Right kidney (tissue), 9 donors: Measurements from ENCODE around the gene TFDP1.

ENCODE experiments used
- DNase-seq: peaks from one replicate; pipeline ENCODE4 v3.0.0-alpha.2; 2016
- long read RNA-seq, 8 donors: transcript quantifications; one replicate each; lab custom pipeline, GENCODE V29; 2026

TFDP1 gene, protein sequence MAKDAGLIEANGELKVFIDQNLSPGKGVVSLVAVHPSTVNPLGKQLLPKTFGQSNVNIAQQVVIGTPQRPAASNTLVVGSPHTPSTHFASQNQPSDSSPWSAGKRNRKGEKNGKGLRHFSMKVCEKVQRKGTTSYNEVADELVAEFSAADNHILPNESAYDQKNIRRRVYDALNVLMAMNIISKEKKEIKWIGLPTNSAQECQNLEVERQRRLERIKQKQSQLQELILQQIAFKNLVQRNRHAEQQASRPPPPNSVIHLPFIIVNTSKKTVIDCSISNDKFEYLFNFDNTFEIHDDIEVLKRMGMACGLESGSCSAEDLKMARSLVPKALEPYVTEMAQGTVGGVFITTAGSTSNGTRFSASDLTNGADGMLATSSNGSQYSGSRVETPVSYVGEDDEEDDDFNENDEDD
- long read RNA-seq, donor 1, transcript TFDP1-201 (12 exons, 2,648 nt) = major isoform, 7 of 48 reads
- long read RNA-seq, donor 1, partial matches to known transcripts = 38 of 48 reads
- long read RNA-seq, donor 1, other reads (novel, unspliced or antisense) = 0 of 48 reads
- long read RNA-seq, donor 2, partial matches to known transcripts = 0 of 6 reads
- long read RNA-seq, donor 2, other reads (novel, unspliced or antisense) = 0 of 6 reads
- long read RNA-seq, donor 3, transcript TFDP1-201 (12 exons, 2,648 nt) = major isoform, 8 of 31 reads
- long read RNA-seq, donor 3, transcript TFDP1-204 (3 exons, 447 nt) = minor isoform, 5 of 31 reads
- long read RNA-seq, donor 3, partial matches to known transcripts = 18 of 31 reads
- long read RNA-seq, donor 3, other reads (novel, unspliced or antisense) = 0 of 31 reads
- long read RNA-seq, donor 4, partial matches to known transcripts = 0 of 6 reads
- long read RNA-seq, donor 4, other reads (novel, unspliced or antisense) = 0 of 6 reads
- long read RNA-seq, donor 5, transcript TFDP1-204 (3 exons, 447 nt) = minor isoform, 6 of 13 reads
- long read RNA-seq, donor 5, transcript TFDP1-201 (12 exons, 2,648 nt) = major isoform, 7 of 13 reads
- long read RNA-seq, donor 5, partial matches to known transcripts = 0 of 13 reads
- long read RNA-seq, donor 5, other reads (novel, unspliced or antisense) = 0 of 13 reads
- long read RNA-seq, donor 6, partial matches to known transcripts = 34 of 39 reads
- long read RNA-seq, donor 6, other reads (novel, unspliced or antisense) = 0 of 39 reads
- long read RNA-seq, donor 7 = 0 reads
- long read RNA-seq, donor 8, transcript TFDP1-201 (12 exons, 2,648 nt) = major isoform, 9 of 31 reads
- long read RNA-seq, donor 8, transcript TFDP1-204 (3 exons, 447 nt) = major isoform, 9 of 31 reads
- long read RNA-seq, donor 8, partial matches to known transcripts = 13 of 31 reads
- long read RNA-seq, donor 8, other reads (novel, unspliced or antisense) = 0 of 31 reads

DNA sequence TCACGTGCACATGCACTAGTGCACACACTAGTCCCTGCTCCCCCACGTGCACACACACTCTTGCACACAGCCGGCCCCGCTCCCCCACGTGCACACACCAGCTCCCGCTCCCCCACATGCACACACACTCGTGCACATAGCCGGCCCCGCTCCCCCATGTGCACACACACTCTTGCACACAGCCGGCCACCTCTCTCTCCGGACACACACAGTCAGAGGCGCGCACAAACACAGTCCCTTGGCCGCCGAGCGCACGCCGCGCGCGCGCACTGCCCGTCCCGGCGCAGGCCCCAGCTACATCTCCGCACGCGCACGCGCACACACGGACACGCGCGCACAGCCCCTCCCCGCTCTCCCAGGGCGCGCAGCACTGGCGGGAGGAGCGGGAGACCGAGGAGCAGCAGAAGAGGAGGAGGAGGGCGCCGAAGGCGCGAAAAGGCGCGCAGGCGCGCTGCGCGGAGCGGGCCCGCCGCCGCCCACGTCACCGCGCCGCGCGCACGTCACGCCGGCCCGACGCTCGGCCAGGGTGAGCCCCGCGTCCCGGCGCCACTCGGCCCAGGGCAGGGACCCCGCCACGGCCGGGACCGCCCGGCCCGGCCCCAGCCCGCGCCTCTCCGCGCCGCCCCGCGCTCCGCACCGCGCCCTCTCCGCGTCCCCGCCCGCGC, at the start of gene TFDP1:
Gene TFDP1 (plus strand): TSS at position 549 of the 665 bp plus-strand sequence. CDS start 1,085 bp downstream, outside the sequence.
- DNase-seq = peak; percentile 88

- no peak for DNase-seq
Measured at GRCh38 chr13:113535381-113535781, 49.2 kb upstream of the TFDP1 start.

DNA sequence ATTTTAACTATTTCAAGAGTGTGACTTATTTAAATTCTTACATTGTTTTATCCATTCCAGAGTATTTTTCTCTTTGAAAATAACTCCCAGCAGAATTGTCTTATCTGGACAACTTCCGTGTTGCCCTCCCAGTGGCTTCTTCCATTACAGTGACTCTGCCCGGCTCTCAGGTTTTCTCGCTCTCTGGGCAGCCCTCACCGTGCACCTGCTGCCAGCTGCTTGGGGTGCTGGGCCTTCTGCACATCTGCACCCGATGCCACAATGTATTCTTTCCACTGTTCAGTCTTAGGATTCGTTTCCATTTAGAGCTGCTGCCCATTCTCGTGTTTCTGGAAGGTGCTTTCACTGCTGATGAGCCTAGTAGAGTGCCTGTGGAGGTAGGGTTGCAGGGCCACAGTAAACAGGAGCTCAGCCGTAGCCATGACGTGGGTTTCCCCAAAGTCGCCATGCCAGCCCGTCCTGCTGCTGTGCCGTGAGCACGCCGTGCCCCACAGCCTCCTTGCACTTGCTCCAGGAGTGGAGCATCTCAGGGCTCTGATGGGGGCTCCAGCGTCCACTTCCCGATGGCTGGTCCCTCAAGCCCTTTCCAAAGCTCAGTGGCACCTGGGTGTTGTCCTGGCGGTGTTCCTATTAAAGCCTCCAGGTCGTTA, 48.0 kb upstream of the TFDP1 start:
- DNase-seq = no peak

- no peak for DNase-seq
Measured at GRCh38 chr13:113537205-113537604, 47.3 kb upstream of the TFDP1 start.

DNA sequence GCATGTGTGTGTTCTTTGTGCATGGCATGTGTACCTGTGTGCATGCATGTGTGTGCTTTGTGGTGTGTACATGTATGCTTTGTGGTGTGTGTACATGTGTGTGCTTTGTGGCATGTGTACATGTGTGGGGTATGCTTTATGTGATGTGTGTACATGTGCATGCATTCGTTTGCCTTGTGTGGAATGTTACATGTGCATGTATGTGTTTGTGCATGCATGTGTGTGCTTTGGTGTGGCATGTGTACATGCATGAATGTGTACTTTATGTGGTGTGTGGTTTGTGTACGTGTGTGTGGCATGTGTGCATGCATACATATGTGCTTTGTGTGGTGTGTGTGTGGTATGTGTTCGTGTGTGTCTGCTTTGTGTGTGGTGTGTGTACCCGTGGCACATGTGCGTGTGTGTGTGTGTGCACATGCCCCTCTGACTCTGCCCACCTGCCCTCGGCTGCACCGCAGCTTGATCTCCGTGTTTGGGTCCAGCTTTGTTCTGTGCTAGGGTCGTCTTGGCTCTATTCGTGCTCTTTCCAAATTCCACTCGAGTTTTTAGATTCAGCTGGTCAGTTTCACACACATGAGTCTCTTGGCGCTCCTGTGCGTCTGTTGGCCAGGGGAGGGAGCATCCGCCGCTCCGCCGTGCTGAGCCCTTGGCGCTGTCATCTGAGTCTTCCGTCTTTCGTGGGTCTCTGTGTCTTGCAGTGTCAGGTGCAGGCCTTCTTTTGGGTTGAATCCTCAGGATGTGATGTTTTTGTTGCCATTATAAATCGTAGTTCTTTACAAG, 46.5 kb upstream of the TFDP1 start:
- DNase-seq = no peak

- no peak for DNase-seq
Measured at GRCh38 chr13:113538689-113539058, 45.9 kb upstream of the TFDP1 start.

DNA sequence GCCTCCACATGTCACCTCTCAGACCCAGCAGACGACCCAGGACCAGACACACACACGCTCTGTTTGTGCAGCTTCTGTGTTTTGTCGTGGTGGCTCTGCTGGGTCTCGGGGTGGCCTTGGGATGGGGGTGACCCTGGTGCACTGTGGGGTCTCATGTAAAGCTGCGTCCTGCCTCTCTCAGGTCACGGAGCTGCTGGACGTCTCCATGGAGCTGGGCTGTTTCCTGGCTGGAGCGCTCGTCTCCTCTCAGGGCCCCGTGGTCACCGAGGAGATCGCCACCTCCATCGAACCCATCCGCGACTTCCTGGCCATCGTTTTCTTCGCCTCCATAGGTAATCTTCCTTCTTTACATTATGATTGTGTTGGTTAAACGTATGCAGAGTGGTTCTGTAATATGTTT, 45.4 kb upstream of the TFDP1 start:
- DNase-seq = no peak

- DNase-seq = no peak
Measured at GRCh38 chr13:113539822-113540221, 44.7 kb upstream of the TFDP1 start.

DNA sequence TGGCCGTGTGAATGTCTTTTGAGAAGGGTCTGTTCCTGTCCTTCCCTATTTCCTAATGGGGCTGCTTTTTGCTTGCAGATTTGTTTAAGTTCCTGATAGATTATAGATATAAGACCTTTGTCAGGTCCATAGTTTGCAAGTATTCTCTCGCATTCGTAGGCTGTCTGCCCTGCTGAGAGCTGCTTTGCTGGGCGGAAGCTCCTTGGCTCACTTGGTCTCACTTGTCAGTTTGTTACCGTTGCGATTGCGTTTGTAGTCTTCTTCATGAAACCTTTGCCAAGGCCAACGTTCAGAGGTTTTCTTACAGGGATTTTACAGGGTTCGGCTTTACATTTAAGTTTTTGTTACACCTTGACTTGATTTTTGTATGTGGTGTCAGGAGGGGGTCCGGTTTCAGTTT, 44.0 kb upstream of the TFDP1 start:
- no peak for DNase-seq

DNA sequence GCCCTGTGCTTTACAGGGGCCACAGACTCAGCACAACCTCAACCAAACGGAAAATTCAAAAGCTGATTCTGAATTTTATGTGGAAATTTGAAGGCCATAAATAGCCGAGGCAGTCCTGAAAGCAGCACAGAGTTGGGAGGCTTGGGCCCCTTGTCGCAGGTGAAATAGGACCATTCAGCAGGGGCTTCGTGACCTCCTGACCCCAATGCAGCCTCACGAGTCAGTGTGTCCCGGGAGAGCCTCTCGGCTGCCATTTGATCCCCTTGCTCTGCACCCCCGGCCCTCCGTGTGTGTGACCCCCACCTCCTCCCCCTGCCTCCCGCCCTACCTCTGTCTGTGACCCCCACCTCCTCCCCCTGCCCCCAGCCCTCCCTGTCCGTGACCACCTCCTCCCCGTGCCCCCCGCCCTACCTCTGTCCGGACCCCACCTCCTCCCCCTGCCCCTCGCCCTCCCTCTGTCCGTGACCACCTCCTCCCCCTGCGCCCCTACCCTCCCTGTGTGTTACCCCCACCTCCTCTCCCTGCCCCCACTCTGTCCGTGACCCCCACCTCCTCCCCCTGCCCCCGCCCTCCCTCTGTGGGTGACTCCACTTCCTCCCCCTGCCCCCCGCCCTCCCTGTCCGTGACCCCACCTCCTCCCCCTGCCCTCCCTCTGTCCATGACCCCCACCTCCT, 41.7 kb upstream of the TFDP1 start:
- no peak for DNase-seq

DNA sequence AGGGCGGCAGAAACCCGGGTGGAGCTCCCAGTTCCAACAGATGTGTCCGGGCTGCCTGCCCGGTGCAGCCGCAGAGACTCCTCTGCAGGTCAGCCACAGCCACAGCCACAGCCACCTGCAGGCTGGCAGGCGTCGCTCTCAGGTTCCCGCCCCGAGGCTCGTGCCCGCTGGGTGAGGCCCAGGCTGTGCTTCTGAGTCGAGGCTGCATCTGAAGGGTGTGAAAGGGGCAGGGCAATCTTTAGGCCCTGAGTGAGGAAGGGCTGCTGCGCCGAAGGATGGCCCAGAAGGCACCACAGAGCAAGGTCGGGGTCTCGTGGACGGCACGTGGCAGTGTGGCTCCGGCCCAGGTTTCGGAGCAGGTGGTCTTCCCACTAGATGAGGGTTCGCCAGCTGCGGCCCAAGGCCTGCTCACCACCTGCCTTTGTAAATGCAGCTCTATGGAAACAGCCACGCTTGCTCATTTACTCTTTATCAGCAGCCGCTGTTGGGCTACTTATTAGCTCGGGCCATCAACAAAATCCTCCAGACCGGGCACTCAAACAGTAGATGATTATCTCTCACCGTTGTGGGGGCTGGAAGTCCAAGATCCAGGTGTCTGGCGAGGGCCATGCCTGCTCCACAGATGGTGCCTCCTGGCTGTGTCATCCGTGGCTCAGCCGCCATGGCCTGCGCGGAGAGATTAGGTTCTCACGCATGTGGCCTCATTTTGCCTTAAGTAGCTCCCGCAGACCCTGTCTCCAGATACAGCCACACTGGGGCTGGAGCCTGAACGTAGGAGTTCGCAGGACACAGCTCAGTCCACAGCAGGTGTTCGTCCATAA, 40.3 kb upstream of the TFDP1 start:
- peak; percentile 49 for DNase-seq

DNA sequence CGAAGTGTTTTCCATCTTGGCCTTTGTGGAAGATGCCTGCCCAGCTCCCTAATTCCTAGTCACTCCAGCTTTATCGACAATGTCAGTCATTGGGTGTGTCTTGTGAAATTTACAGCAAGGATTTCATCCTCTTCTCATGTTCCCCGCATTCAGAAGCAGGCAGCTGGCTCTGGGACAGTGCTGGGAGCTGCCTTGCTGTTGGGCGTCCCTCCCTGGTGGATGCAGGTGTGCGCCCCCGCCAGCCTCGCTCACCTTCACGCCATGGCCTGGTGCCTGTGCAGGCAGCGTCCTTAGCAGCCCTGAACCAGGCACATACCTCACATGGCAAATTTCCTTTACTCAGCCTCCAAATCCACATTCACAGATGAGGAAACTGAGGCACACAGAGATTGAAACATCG, 39.7 kb upstream of the TFDP1 start:
- no peak for DNase-seq

DNA sequence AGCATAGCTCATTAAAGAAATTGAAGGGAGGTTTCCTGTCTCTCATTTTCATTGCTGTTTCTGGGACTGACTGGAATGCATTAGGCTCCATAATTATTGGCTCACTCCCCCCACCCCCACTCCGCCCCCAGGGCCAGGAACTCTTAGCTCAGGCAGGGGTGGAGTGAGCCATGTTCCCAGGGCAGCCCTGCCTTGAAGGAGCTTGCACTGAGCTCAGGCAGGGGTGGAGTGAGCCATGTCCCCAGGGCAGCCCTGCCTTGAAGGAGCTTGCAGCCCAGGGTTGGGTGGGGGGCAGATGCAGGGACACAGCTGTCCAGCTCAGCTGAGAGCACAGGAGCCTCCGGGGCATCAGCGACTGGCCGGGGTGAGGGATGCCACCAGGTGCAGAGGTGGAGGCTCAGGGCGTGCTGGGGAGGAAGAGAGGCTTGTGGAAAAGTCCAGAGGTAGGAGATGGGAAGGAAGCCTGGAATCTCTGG, 39.1 kb upstream of the TFDP1 start:
- DNase-seq = peak; percentile 53

DNA sequence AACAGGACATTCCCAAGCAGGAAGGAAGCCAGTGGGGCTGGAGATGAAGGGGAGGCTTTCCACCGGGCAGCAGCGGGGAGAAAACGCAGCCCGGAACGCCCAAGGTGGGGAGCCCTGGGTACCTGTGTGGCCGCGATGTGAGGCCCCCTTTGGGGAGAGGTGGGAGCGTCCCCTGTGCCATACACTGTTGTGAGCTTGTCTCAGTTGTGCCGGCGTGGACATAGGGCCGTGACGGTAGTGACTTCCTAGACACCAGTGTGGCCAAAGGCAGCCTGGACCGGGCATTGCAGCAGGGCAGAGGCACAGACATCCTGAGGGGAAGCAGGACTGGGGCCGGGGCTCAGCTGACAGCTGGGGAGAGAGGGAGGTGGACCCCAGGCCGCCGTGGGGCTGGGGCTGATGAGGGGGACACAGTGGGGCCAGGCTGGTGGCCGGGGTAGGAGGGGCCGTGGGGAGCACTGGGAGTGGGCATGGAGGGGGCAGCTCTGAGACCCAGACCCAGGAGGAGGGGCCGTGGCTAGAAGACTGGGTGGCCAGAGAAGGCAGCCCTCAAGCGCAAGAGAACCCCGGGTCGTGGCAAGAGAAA, 38.5 kb upstream of the TFDP1 start:
- no peak for DNase-seq

DNA sequence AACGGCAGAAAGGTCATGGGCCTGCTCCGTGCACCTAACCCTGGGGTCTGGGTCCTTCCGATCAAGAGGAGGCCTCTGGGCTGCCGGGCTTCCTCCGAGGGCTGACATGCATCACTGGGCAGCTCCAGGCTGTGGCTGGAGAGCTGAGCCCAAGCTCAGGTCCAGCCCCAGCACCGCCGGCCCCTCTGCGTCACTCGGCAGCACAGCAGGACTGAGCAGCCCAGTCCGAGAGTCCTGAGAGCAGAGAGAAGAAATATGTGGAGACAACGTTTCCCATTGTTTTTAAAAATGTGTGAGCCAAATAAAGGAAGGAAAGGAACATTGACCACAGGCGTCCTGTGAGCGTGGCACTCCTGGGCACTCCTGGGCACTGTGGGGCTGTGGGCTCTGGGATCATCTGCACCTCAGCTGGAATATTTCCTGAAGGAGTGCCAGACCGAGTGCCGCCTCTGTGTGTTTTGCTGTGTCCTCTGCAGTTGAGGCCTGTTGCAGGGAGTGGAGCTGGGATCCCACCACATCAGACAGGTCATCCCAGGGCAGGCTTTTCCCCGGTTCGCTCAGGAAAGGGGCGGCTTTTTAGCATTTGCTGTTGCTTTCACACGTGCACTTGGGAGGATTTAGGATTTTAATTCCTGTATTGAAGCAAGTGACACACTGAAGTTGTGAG, 37.8 kb upstream of the TFDP1 start:
- peak; percentile 72 for DNase-seq

GRCh38 chr13:113547238-113547971, 37.1 kb upstream of the TFDP1 start:
- DNase-seq = no peak

DNA sequence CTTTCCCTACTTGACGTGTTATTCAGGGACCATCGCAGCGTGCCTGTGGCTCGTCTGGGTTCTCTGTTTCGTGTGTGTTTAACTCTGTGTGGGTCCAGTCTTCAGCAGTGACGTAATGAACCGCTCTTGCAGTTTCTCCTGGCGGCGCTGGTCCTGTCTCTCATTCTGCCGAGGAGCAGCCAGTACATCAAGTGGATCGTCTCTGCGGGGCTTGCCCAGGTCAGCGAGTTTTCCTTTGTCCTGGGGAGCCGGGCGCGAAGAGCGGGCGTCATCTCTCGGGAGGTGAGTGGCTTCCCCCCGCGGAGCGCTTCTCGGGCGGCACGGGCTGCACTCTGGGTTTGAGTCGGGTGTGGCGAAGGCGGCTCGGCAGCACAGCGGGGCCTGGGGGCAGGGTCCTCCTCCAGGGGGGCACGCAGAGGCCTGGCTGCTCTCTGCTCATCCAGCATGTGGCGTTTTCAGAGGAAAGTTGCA, 36.3 kb upstream of the TFDP1 start:
- peak; percentile 51 for DNase-seq
